Astrocyte of the cerebellum (primary cell): ENCODE data around the gene CACNA2D3.

ENCODE experiments used
- DNase-seq: peaks from one replicate; pipeline ENCODE4 v3.0.0-alpha.2; 2011; ENCODE audit warnings: low read depth
- H3K4me3 ChIP-seq: 2 replicates; pipeline ENCODE4 v1.5.1; 2011; ENCODE audit warnings: mild to moderate bottlenecking, low read depth, low read length, moderate library complexity
- CTCF ChIP-seq: IDR thresholded peaks from 2 replicates; pipeline ENCODE4 v1.5.1; 2012; ENCODE audit warnings: low read length, low read depth, moderate library complexity, mild to moderate bottlenecking; ENCODE audit errors: missing control alignments
- in situ Hi-C: cut with HindIII; loops from 2 replicates; pipeline ENCODE4 v1.10.0; 2017; ENCODE audit warnings: low sequenced_read_pairs

Gene CACNA2D3

GRCh38 chr3:54427941-54428871 lies 305.9 kb downstream of the CACNA2D3 start:
- H3K4me3 ChIP-seq, result no peak overlapping the region
- peak; percentile 88 for DNase-seq
- TF ChIP-seq CTCF, result peak; percentile 89
- in situ Hi-C loops, result loop anchor here (25.0 kb wide), 1 partner anchor 1059 kb away; the partner anchor contains the start of gene WNT5A

GRCh38 chr3:54432975-54433374 lies 310.6 kb downstream of the CACNA2D3 start:
- no peak overlapping the region for H3K4me3 ChIP-seq
- in situ Hi-C loops, result loop anchor here (25.0 kb wide), 1 partner anchor 1054 kb away; the partner anchor contains the start of gene WNT5A
- no peak for TF ChIP-seq CTCF
- no peak for DNase-seq

- peak; percentile 20 for TF ChIP-seq CTCF
- H3K4me3 ChIP-seq, result no peak overlapping the region
- no peak for DNase-seq
- in situ Hi-C loops, result loop anchor here (25.0 kb wide), 1 partner anchor 1053 kb away; the partner anchor contains the start of gene WNT5A
These were observed 311.5 kb downstream of the CACNA2D3 start for GRCh38 chr3:54433846-54434245.

- in situ Hi-C loops, result loop anchor here (25.0 kb wide), 1 partner anchor 1053 kb away; the partner anchor contains the start of gene WNT5A
- DNase-seq, result no peak
- H3K4me3 ChIP-seq, result no peak overlapping the region
- TF ChIP-seq CTCF, result no peak
These were observed 312.4 kb downstream of the CACNA2D3 start for GRCh38 chr3:54434756-54435155.

GRCh38 chr3:54437271-54437670 lies 314.9 kb downstream of the CACNA2D3 start:
- in situ Hi-C loops, result loop anchor here (25.0 kb wide), 1 partner anchor 1050 kb away; the partner anchor contains the start of gene WNT5A
- TF ChIP-seq CTCF, result no peak
- DNase-seq, result no peak
- H3K4me3 ChIP-seq, result no peak overlapping the region

GRCh38 chr3:54443561-54444161 lies 321.3 kb downstream of the CACNA2D3 start:
- no peak for TF ChIP-seq CTCF
- no peak overlapping the region for H3K4me3 ChIP-seq
- in situ Hi-C loops, result loop anchor here (25.0 kb wide), 1 partner anchor 1044 kb away; the partner anchor contains the start of gene WNT5A
- no peak for DNase-seq
